ENCODE measurements around the gene CASP10.

Gene CASP10

GRCh38 chr2:201263779-201264178, 80.8 kb downstream of the CASP10 start:
- DNase-seq, result no peak

- DNase-seq, result no peak
Observed at GRCh38 chr2:201264472-201265173, 81.7 kb downstream of the CASP10 start.

GRCh38 chr2:201266629-201267028, 83.7 kb downstream of the CASP10 start:
- no peak for DNase-seq

- DNase-seq, result no peak
Observed at GRCh38 chr2:201267278-201268030, 84.5 kb downstream of the CASP10 start.

GRCh38 chr2:201269764-201270163, 86.8 kb downstream of the CASP10 start:
- no peak for DNase-seq

- no peak for DNase-seq
Observed at GRCh38 chr2:201270293-201271001, 87.5 kb downstream of the CASP10 start.

- DNase-seq, result no peak
Observed at GRCh38 chr2:201271917-201272316, 89.0 kb downstream of the CASP10 start.

- no peak for DNase-seq
Observed at GRCh38 chr2:201273330-201273983, 90.5 kb downstream of the CASP10 start.

GRCh38 chr2:201275069-201275468, 92.1 kb downstream of the CASP10 start:
- no peak for DNase-seq

- DNase-seq, result no peak
Observed at GRCh38 chr2:201275990-201276389, 93.0 kb downstream of the CASP10 start.

GRCh38 chr2:201276511-201276910, 93.6 kb downstream of the CASP10 start:
- no peak for DNase-seq
